ENCODE measurements around the gene CHML.

CHML gene

DNA sequence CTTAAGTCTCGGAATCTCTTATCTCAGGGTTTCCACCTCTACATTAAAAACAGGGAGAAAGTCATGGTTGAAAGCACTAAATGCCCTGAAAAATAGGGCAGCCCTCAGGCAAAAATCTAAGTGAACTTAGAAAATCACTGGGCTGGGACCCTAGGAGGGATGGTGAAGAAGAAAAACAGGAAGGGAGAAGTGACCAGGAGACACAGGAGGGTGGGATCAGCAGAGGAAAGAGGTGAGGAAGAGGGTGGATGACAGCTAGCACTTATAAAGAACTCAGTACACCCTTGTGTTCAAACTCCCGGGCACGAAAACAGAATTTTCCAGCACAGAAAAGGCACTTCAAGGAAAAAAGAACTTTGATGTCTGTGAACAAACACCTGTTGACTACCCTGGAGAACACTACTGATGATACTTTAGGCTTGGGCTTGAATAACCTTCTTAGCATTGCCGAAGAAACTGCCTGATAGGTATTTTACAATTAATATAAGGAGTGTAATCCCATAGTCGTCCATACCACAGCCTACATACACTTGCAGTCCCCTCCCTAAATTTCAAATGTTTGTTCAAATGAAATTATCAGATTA lies 2.0 kb downstream of the CHML start:
- peak overlapping the region; percentile 90 for H3K4me2 ChIP-seq
- peak overlapping the region; percentile 91 for H3K9ac ChIP-seq
- peaks cover 20% of the 10 kb centered on the region for H3K36me3 ChIP-seq
- peaks cover 11% of the 10 kb centered on the region; the same call in 1 of the 2 replicates for H4K20me1 ChIP-seq
- 0 out of 2 replicates have a peak overlapping the region, but pooled peaks have one; percentile 35 for H3K27ac ChIP-seq
- H3K4me3 ChIP-seq = peak overlapping the region; percentile 91
- no peaks in the 10 kb centered on the region for H3K27me3 ChIP-seq
- no peak for TF ChIP-seq Cebpa-rat (IDR thresholded peaks at IDR 0.05)
- peaks cover 8% of the 10 kb centered on the region for H3K9me3 ChIP-seq
- peaks cover 67% of the 10 kb centered on the region for H3K4me1 ChIP-seq

- peaks cover 20% of the 10 kb centered on the region for H3K36me3 ChIP-seq
- H3K4me1 ChIP-seq = peaks cover 69% of the 10 kb centered on the region
- peaks cover 11% of the 10 kb centered on the region; the same call in 1 of the 2 replicates for H4K20me1 ChIP-seq
- H3K9me3 ChIP-seq = peaks cover 3% of the 10 kb centered on the region
- no peaks in the 10 kb centered on the region for H3K27me3 ChIP-seq
- 0 out of 2 replicates have a peak overlapping the region, but pooled peaks have one; percentile 35 for H3K27ac ChIP-seq
- no peak for TF ChIP-seq Cebpa-rat (IDR thresholded peaks at IDR 0.05)
- H3K4me3 ChIP-seq = peak overlapping the region; percentile 91
- H3K9ac ChIP-seq = peak overlapping the region; percentile 91
- peak overlapping the region; percentile 90 for H3K4me2 ChIP-seq
Observed at GRCh38 chr1:241637604-241638003, 2.6 kb downstream of the CHML start.

DNA sequence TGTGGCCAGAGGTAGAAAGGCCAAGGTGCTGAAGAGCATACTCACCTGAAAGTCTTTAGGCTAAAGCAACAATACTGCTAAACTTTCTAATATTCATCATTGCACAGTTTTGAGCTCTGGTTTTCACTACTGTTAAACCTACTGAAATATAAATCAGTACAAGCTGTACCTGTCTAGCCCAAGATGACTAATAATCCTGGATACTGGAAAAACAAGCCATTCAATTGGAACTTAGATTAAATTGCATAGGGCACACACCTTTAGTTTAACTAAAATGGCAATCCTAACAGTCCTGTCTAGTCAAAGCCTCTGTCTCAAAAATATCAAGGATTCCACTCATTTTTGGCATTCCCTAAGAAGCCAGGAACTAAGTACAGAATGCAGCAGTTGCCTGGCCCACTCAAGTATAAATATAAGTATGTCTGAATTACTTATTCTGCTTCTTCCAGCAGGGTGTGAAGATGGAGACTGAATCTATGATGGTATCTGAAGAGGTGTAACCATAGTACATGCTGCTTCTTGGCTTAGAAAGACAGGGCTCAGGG lies 3.1 kb downstream of the CHML start:
- Histone ChIP-seq H4K20me1 (peaks cover 11% of the 10 kb centered on the region; the same call in 1 of the 2 replicates), H3K4me2 (peak overlapping the region; percentile 90), H3K4me1 (peaks cover 74% of the 10 kb centered on the region), H3K27me3 (no peaks in the 10 kb centered on the region), H3K9me3 (no peaks in the 10 kb centered on the region; the same call in 1 of the 2 replicates), H3K9ac (no peak overlapping the region), H3K27ac (no peak overlapping the region), H3K36me3 (peaks cover 24% of the 10 kb centered on the region), H3K4me3 (peak overlapping the region; percentile 91)
- no peak for TF ChIP-seq Cebpa-rat (IDR thresholded peaks at IDR 0.05)

DNA sequence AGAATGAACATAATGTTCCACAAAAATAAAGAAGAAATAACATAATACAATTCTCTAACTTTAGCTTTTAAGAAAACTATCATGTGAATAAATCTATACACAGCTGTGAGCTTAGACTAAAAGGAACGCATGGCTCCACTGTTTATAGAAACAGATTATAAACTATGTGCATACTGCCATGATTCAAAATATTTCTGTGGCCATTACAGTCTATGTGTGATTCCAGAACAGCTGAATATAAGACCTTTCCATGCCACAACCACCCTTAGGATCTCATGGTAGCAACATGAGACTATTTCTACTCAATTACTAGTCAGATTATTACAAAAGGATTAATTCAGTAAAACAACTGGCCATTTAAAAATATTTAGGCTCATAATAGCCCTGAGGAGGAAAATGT lies 3.9 kb downstream of the CHML start:
- Histone ChIP-seq H3K36me3 (peaks cover 29% of the 10 kb centered on the region), H3K4me2 (peak overlapping the region; percentile 90), H3K9ac (no peak overlapping the region), H3K27ac (no peak overlapping the region), H3K4me1 (peaks cover 77% of the 10 kb centered on the region), H3K4me3 (no peak overlapping the region), H4K20me1 (peaks cover 11% of the 10 kb centered on the region; the same call in 1 of the 2 replicates), H3K9me3 (no peaks in the 10 kb centered on the region; the same call in 1 of the 2 replicates), H3K27me3 (no peaks in the 10 kb centered on the region)
- TF ChIP-seq Cebpa-rat (IDR thresholded peaks at IDR 0.05) = no peak

- no peaks in the 10 kb centered on the region for H3K27me3 ChIP-seq
- H3K9me3 ChIP-seq = no peaks in the 10 kb centered on the region; the same call in 1 of the 2 replicates
- peaks cover 11% of the 10 kb centered on the region; the same call in 1 of the 2 replicates for H4K20me1 ChIP-seq
- peak overlapping the region; percentile 1; the same call in 1 of the 2 replicates for H3K27ac ChIP-seq
- TF ChIP-seq Cebpa-rat (IDR thresholded peaks at IDR 0.05) = no peak
- peak overlapping the region; percentile 90 for H3K4me2 ChIP-seq
- no peak overlapping the region for H3K9ac ChIP-seq
- H3K36me3 ChIP-seq = peaks cover 29% of the 10 kb centered on the region
- H3K4me1 ChIP-seq = peaks cover 77% of the 10 kb centered on the region
- no peak overlapping the region for H3K4me3 ChIP-seq
Observed at GRCh38 chr1:241635556-241636152, 4.5 kb downstream of the CHML start.

- TF ChIP-seq Cebpa-rat (IDR thresholded peaks at IDR 0.05) = no peak
- H3K9ac ChIP-seq = no peak overlapping the region
- peaks cover 91% of the 10 kb centered on the region for H3K4me1 ChIP-seq
- peaks cover 29% of the 10 kb centered on the region for H3K36me3 ChIP-seq
- no peak overlapping the region for H3K27ac ChIP-seq
- H4K20me1 ChIP-seq = peaks cover 6% of the 10 kb centered on the region; the same call in 1 of the 2 replicates
- H3K4me3 ChIP-seq = no peak overlapping the region
- no peaks in the 10 kb centered on the region for H3K27me3 ChIP-seq
- no peak overlapping the region for H3K4me2 ChIP-seq
- no peaks in the 10 kb centered on the region; the same call in 1 of the 2 replicates for H3K9me3 ChIP-seq
Observed at GRCh38 chr1:241632987-241633386, 7.2 kb downstream of the CHML start.

DNA sequence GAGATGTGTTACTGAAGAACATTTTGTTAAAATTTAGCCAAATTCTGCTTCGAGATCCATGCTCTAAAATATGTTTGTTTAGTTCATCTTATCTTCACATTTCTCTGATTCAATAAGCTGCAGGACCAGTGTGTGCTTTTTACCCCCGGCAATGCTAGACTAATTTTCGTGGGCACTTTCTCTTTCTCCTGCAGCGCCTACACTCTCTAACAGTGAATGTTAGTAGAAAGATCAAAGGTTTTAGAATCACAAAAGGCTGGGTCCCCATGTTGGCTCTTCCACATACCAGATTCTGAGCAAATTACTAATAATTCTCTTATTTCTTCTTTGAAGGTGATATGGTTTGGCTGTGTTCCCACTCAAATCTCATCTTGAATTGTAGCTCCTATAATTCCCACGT lies 8.5 kb downstream of the CHML start:
- Histone ChIP-seq H3K9me3 (no peaks in the 10 kb centered on the region; the same call in 1 of the 2 replicates), H3K4me3 (no peak overlapping the region), H3K4me2 (peak overlapping the region; percentile 56), H3K4me1 (peaks cover 86% of the 10 kb centered on the region), H3K27me3 (no peaks in the 10 kb centered on the region), H4K20me1 (0 out of 2 replicates have a peak, but pooled peaks cover 5% of the 10 kb centered on the region), H3K27ac (no peak overlapping the region), H3K9ac (no peak overlapping the region), H3K36me3 (peaks cover 29% of the 10 kb centered on the region)
- no peak for TF ChIP-seq Cebpa-rat (IDR thresholded peaks at IDR 0.05)

DNA sequence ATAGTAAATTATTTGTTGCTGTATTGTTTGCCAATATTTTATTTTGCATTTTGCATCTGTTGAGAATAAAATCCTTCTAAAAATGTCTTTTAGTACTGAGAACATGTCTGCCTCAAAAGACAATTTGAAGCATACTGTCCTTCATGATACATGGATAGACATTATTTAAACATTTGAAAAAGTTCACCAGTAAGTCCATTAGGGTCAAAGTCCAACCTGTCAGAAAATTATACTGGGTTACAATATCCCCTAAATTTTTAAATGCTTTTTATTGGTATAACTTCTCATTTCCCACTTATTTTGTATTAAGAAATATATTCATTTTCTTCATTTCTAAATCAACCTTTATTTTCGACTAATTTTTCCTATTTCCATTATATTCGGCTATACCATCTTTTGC lies 9.3 kb downstream of the CHML start:
- Histone ChIP-seq H3K27ac (no peak overlapping the region), H3K36me3 (peaks cover 31% of the 10 kb centered on the region), H3K27me3 (no peaks in the 10 kb centered on the region), H3K4me2 (peak overlapping the region; percentile 58), H3K9me3 (no peaks in the 10 kb centered on the region; the same call in 1 of the 2 replicates), H3K9ac (no peak overlapping the region), H3K4me1 (peaks cover 79% of the 10 kb centered on the region), H3K4me3 (no peak overlapping the region), H4K20me1 (0 out of 2 replicates have a peak, but pooled peaks cover 5% of the 10 kb centered on the region)
- no peak for TF ChIP-seq Cebpa-rat (IDR thresholded peaks at IDR 0.05)

- Histone ChIP-seq H3K27ac (no peak overlapping the region), H3K36me3 (peaks cover 34% of the 10 kb centered on the region), H4K20me1 (0 out of 2 replicates have a peak, but pooled peaks cover 5% of the 10 kb centered on the region), H3K4me3 (no peak overlapping the region), H3K4me1 (peaks cover 74% of the 10 kb centered on the region), H3K9ac (no peak overlapping the region), H3K4me2 (peak overlapping the region; percentile 58), H3K27me3 (no peaks in the 10 kb centered on the region), H3K9me3 (no peaks in the 10 kb centered on the region; the same call in 1 of the 2 replicates)
- no peak for TF ChIP-seq Cebpa-rat (IDR thresholded peaks at IDR 0.05)
Observed at GRCh38 chr1:241630476-241630875, 9.7 kb downstream of the CHML start.

GRCh38 chr1:241630005-241630404 lies 10.2 kb downstream of the CHML start:
- TF ChIP-seq Cebpa-rat (IDR thresholded peaks at IDR 0.05) = no peak
- Histone ChIP-seq H3K4me2 (peak overlapping the region; percentile 58), H3K36me3 (peaks cover 33% of the 10 kb centered on the region)

More at GRCh38 chr1:241630005-241630404, 10.2 kb downstream of the CHML start:
- no peaks in the 10 kb centered on the region for H3K27me3 ChIP-seq
- H3K27ac ChIP-seq = no peak overlapping the region
- no peaks in the 10 kb centered on the region; the same call in 1 of the 2 replicates for H3K9me3 ChIP-seq
- H3K4me3 ChIP-seq = no peak overlapping the region
- H3K4me1 ChIP-seq = peaks cover 70% of the 10 kb centered on the region
- H4K20me1 ChIP-seq = 0 out of 2 replicates have a peak, but pooled peaks cover 5% of the 10 kb centered on the region
- no peak overlapping the region for H3K9ac ChIP-seq

All from BLaER1 (cell line).